ENCODE measurements around the gene NCOA1. TPM values are rescaled to one million over a fixed set of nuclear protein-coding genes. Genes with fewer than 3 reads are reported as not detected.

NCOA1 gene
- total and polyA plus RNA-seq, 2 experiments from 2014 or later = 32.5 to 51.7 TPM

- no peak overlapping the region for H2AFZ ChIP-seq
- H3K9me3 ChIP-seq (ENCODE audit: low read depth) = no peaks in the 10 kb centered on the region
- DNase-seq (ENCODE audit: low spot score) = peak; percentile 26
- no peaks in the 10 kb centered on the region for H3K36me3 ChIP-seq (replicated peaks; ENCODE audit: insufficient read depth, low read depth)
- no peak overlapping the region for H3K4me2 ChIP-seq
- TF ChIP-seq EZH2phosphoT487 (IDR thresholded peaks at IDR 0.05; ENCODE audit: low read depth, severe bottlenecking, unreplicated experiment) = no peak
- no peak for TF ChIP-seq EZH2 (IDR thresholded peaks at IDR 0.05; ENCODE audit: borderline replicate concordance)
- TF ChIP-seq CTCF (IDR thresholded peaks at IDR 0.05; ENCODE audit: poor library complexity) = no peak
- peak overlapping the region; percentile 17 for H3K27ac ChIP-seq
- peaks cover 4% of the 10 kb centered on the region for H3K4me1 ChIP-seq (ENCODE audit: insufficient read depth)
- no peaks in the 10 kb centered on the region for H3K27me3 ChIP-seq
- no peaks in the 10 kb centered on the region for H3K9me2 ChIP-seq (replicated peaks; ENCODE audit: insufficient read depth)
- no peaks in the 10 kb centered on the region for H3K79me2 ChIP-seq
- no peak overlapping the region for H3K4me3 ChIP-seq
- no peaks in the 10 kb centered on the region for H4K20me1 ChIP-seq (ENCODE audit: insufficient read depth, poor library complexity, severe bottlenecking)
Observed at GRCh38 chr2:24721470-24721869, 230.4 kb downstream of the NCOA1 start.

- Histone ChIP-seq H3K4me3 (no peak overlapping the region), H4K20me1 (ENCODE audit: insufficient read depth, poor library complexity, severe bottlenecking) (no peaks in the 10 kb centered on the region), H3K9me3 (ENCODE audit: low read depth) (no peaks in the 10 kb centered on the region), H3K79me2 (no peaks in the 10 kb centered on the region), H2AFZ (no peak overlapping the region), H3K27me3 (no peaks in the 10 kb centered on the region), H3K27ac (peak overlapping the region; percentile 17), H3K9me2 (replicated peaks; ENCODE audit: insufficient read depth) (no peaks in the 10 kb centered on the region), H3K4me2 (no peak overlapping the region), H3K36me3 (replicated peaks; ENCODE audit: insufficient read depth, low read depth) (no peaks in the 10 kb centered on the region), H3K4me1 (ENCODE audit: insufficient read depth) (peaks cover 4% of the 10 kb centered on the region)
- no peak for DNase-seq (ENCODE audit: low spot score)
- 90% methylated on average over 3 of the region's 3 CpGs for WGBS (ENCODE audit: low lambda C conversion rate, missing lambda C conversion rate)
- no peak for TF ChIP-seq CTCF (IDR thresholded peaks at IDR 0.05; ENCODE audit: poor library complexity)
- no peak for TF ChIP-seq EZH2 (IDR thresholded peaks at IDR 0.05; ENCODE audit: borderline replicate concordance)
- no peak for TF ChIP-seq EZH2phosphoT487 (IDR thresholded peaks at IDR 0.05; ENCODE audit: low read depth, severe bottlenecking, unreplicated experiment)
Observed at GRCh38 chr2:24722141-24722790, 231.2 kb downstream of the NCOA1 start.

- no peak overlapping the region for H2AFZ ChIP-seq
- no peaks in the 10 kb centered on the region for H3K27me3 ChIP-seq
- H3K79me2 ChIP-seq = no peaks in the 10 kb centered on the region
- H4K20me1 ChIP-seq (ENCODE audit: insufficient read depth, poor library complexity, severe bottlenecking) = no peaks in the 10 kb centered on the region
- H3K9me3 ChIP-seq (ENCODE audit: low read depth) = no peaks in the 10 kb centered on the region
- 84% methylated on average over 1 of the region's 1 CpG for WGBS (ENCODE audit: low lambda C conversion rate, missing lambda C conversion rate)
- no peak for DNase-seq (ENCODE audit: low spot score)
- no peak for TF ChIP-seq EZH2phosphoT487 (IDR thresholded peaks at IDR 0.05; ENCODE audit: low read depth, severe bottlenecking, unreplicated experiment)
- no peak for TF ChIP-seq EZH2 (IDR thresholded peaks at IDR 0.05; ENCODE audit: borderline replicate concordance)
- TF ChIP-seq CTCF (IDR thresholded peaks at IDR 0.05; ENCODE audit: poor library complexity) = no peak
- no peaks in the 10 kb centered on the region for H3K9me2 ChIP-seq (replicated peaks; ENCODE audit: insufficient read depth)
- H3K4me2 ChIP-seq = no peak overlapping the region
- no peaks in the 10 kb centered on the region for H3K36me3 ChIP-seq (replicated peaks; ENCODE audit: insufficient read depth, low read depth)
- peaks cover 4% of the 10 kb centered on the region for H3K4me1 ChIP-seq (ENCODE audit: insufficient read depth)
- no peak overlapping the region for H3K4me3 ChIP-seq
- H3K27ac ChIP-seq = no peak overlapping the region
Observed at GRCh38 chr2:24723191-24723590, 232.1 kb downstream of the NCOA1 start.

GRCh38 chr2:24723665-24724064 lies 232.6 kb downstream of the NCOA1 start:
- no peak for DNase-seq (ENCODE audit: low spot score)
- H3K27me3 ChIP-seq = no peaks in the 10 kb centered on the region
- no peak overlapping the region for H3K27ac ChIP-seq
- no peak overlapping the region for H3K4me3 ChIP-seq
- no peaks in the 10 kb centered on the region for H4K20me1 ChIP-seq (ENCODE audit: insufficient read depth, poor library complexity, severe bottlenecking)
- no peaks in the 10 kb centered on the region for H3K9me2 ChIP-seq (replicated peaks; ENCODE audit: insufficient read depth)
- H3K36me3 ChIP-seq (replicated peaks; ENCODE audit: insufficient read depth, low read depth) = no peaks in the 10 kb centered on the region
- TF ChIP-seq CTCF (IDR thresholded peaks at IDR 0.05; ENCODE audit: poor library complexity) (no peak), EZH2 (IDR thresholded peaks at IDR 0.05; ENCODE audit: borderline replicate concordance) (no peak), EZH2phosphoT487 (IDR thresholded peaks at IDR 0.05; ENCODE audit: low read depth, severe bottlenecking, unreplicated experiment) (no peak)
- no peak overlapping the region for H3K4me2 ChIP-seq
- no peaks in the 10 kb centered on the region for H3K9me3 ChIP-seq (ENCODE audit: low read depth)
- H3K79me2 ChIP-seq = no peaks in the 10 kb centered on the region
- H3K4me1 ChIP-seq (ENCODE audit: insufficient read depth) = peaks cover 4% of the 10 kb centered on the region
- H2AFZ ChIP-seq = no peak overlapping the region
